Subcutaneous abdominal adipose tissue (tissue), 5 donors: ENCODE results near the gene KRTAP13-2.

Experiments
- H3K27ac ChIP-seq: one replicate; pipeline ENCODE4 v1.7.0; 2013; ENCODE audit warnings: low read depth, mild to moderate bottlenecking, inconsistent platforms, low read length, moderate library complexity
- H3K27me3 ChIP-seq, 5 donors: one replicate each; pipeline ENCODE4 v1.7.0; 2013; ENCODE audit warnings: low read length in 5 of 5, inconsistent platforms in 1 of 5; ENCODE audit not compliant: control insufficient read depth in 5 of 5, insufficient read depth in 4 of 5
- H3K36me3 ChIP-seq, 5 donors: one replicate each; pipeline ENCODE4 v1.7.0; 2013; ENCODE audit warnings: low read length in 5 of 5; ENCODE audit not compliant: control insufficient read depth in 5 of 5, insufficient read depth in 5 of 5
- H3K4me1 ChIP-seq, 5 donors: one replicate each; pipeline ENCODE4 v1.7.0; 2013; ENCODE audit warnings: low read length in 5 of 5, mild to moderate bottlenecking in 3 of 5, moderate library complexity in 1 of 5; ENCODE audit not compliant: control insufficient read depth in 5 of 5, insufficient read depth in 5 of 5
- H3K4me3 ChIP-seq, 5 donors: one replicate each; pipeline ENCODE4 v1.7.0; 2013; ENCODE audit warnings: low read length in 5 of 5, low read depth in 1 of 5
- H3K9ac ChIP-seq, 5 donors: one replicate each; pipeline ENCODE4 v1.7.0; 2013; ENCODE audit warnings: low read length in 5 of 5, mild to moderate bottlenecking in 4 of 5, moderate library complexity in 3 of 5
- H3K9me3 ChIP-seq, 5 donors: one replicate each; pipeline ENCODE4 v1.7.0; 2013; ENCODE audit warnings: low read length in 5 of 5; ENCODE audit not compliant: control insufficient read depth in 5 of 5
- donor health status: healthy.
- donor health status: healthy.
- donor health status: healthy.
- donor health status: healthy.
- donor health status: healthy.

The KRTAP13-2 gene

GRCh38 chr21:30349572-30349971 is 22.5 kb downstream of the KRTAP13-2 start:
- H3K4me3 ChIP-seq: no peak overlapping the region
- peaks cover 0 to 3% (median 0%) of the 10 kb centered on the region in 5 donors for H3K9me3 ChIP-seq

DNA sequence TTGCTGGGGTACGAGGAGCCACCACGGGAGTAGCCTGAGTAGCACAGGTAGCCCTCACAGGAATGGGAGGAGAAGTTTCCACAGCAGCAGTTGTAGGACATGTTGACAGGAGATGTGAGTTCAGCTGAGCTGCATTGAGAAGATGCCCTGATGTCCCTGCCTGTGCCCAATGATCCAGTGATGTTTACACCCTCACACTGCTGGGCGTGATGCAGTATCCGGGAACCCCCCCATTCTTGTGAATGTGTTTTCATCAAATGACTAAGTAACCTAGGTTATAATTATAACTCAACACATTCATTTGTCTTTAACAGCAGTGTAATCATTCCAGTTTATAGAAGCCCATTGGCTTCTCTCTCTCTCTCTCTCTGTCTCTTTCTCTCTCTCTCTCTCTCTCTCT is 23.6 kb downstream of the KRTAP13-2 start, which contains the start of gene KRTAP23-1:
TSS of gene KRTAP23-1 (minus strand) at position 101 of the 400 bp plus-strand sequence. CDS start at position 101, 0 bp downstream.
- H3K36me3 ChIP-seq: no peaks in the 10 kb centered on the region
- no peak within 1 kb of the TSS for H3K9ac ChIP-seq
- no peaks in the 10 kb centered on the region for H3K27me3 ChIP-seq
- peaks cover 0 to 3% (median 0%) of the 10 kb centered on the region in 5 donors for H3K9me3 ChIP-seq
- H3K4me1 ChIP-seq: peaks cover 0 to 26% (median 7%) of the 10 kb centered on the region in 5 donors
- H3K27ac ChIP-seq: peak within 1 kb of the TSS; percentile 15
- no peak within 1 kb of the TSS for H3K4me3 ChIP-seq

More at GRCh38 chr21:30349572-30349971, 22.5 kb downstream of the KRTAP13-2 start:
- Histone ChIP-seq H3K9ac (no peak overlapping the region), H3K36me3 (no peaks in the 10 kb centered on the region), H3K27ac (peak overlapping the region; percentile 15), H3K27me3 (no peaks in the 10 kb centered on the region), H3K4me1 (peaks cover 0 to 26% (median 7%) of the 10 kb centered on the region in 5 donors)

DNA sequence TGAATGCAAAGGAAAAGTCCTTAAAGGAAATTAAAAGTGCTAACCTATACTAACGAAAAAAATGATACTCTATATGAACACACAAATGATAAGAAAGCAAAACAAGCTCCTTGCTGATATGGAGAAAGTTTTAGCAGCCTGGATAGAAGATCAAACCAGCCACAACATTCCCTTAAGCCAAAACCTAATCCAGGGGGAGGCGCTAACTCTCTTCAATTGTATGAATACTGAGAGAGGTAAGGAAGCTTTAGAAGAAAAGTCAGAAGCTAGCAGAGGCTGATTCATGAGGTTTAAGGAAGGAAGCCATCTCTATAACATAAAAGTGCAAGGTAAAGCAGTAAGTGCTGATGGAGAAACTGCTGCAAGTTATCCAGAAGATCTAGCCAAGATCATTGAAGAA is 27.1 kb downstream of the KRTAP13-2 start:
- H3K9ac ChIP-seq: no peak overlapping the region
- no peaks in the 10 kb centered on the region for H3K36me3 ChIP-seq
- H3K27me3 ChIP-seq: no peaks in the 10 kb centered on the region
- no peak overlapping the region for H3K27ac ChIP-seq
- H3K4me3 ChIP-seq: no peak overlapping the region
- peaks cover 0 to 3% (median 0%) of the 10 kb centered on the region in 5 donors for H3K9me3 ChIP-seq
- H3K4me1 ChIP-seq: peaks cover 0 to 21% (median 6%) of the 10 kb centered on the region in 5 donors

DNA sequence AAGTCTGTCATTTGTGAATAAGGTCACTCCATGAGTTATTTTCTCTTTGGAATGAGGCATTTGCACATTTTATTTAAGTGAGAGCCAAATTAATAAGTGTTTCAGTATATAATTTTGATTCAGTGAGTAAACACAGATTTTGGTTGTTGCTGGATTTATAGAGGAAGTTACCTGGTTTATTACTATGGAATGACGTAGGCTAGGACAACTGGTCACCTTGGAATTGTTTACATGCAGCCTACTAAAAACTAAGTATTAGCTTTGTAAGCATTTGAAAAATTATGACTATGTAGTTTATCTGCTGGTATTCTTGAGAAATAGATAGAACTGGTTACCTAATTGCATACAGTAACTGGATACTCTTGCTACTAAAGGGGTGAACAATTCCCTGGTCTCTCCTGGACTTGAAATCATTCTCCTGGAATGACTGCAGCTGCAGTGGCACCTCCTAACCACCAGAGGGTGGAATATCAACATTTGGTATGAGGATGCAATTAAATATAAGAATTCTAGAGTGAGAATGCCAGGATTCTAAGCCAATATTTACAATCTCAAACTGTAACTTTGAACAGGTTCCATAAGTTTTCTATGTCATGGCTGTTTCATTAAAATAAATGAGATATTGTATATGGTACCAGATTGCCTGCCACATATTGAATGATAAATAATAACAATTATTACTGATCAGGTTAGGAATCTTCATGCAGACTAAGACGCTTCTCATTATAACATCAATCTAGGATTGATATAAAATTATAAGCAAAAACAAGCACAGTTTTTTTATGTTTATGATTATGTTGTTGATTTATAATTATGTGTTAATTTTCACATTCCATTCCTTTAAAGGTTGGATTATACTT is 31.1 kb downstream of the KRTAP13-2 start:
- H3K27me3 ChIP-seq: no peaks in the 10 kb centered on the region
- no peak overlapping the region for H3K4me3 ChIP-seq
- no peak overlapping the region for H3K9ac ChIP-seq
- no peak overlapping the region for H3K27ac ChIP-seq
- H3K9me3 ChIP-seq: peaks cover 0 to 3% (median 0%) of the 10 kb centered on the region in 5 donors
- no peaks in the 10 kb centered on the region for H3K36me3 ChIP-seq
- peaks cover 0 to 28% (median 12%) of the 10 kb centered on the region in 5 donors for H3K4me1 ChIP-seq

GRCh38 chr21:30338717-30339116 is 33.4 kb downstream of the KRTAP13-2 start:
- Histone ChIP-seq H3K27me3 (no peaks in the 10 kb centered on the region), H3K9ac (no peak overlapping the region), H3K4me3 (no peak overlapping the region), H3K27ac (no peak overlapping the region), H3K36me3 (no peaks in the 10 kb centered on the region), H3K9me3 (no peaks in the 10 kb centered on the region), H3K4me1 (peaks cover 0 to 28% (median 12%) of the 10 kb centered on the region in 5 donors)

DNA sequence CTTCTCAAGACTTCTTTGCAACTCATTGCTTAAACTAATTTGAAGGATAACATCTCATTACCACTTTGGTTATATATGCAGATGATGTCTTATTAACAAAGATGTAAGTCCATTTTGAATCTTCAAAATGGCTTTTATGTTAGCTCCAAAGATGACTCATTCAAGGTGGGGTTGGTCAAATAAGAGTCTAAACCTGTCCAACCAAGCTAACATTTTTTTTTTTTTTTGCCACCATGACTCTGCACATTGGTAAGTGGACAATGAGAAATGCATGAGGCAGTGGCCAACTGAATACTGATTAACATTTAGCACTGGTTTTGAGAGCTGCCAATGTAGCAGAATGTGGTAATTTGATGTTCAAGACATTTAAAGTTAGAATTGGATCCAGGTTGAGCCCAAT is 34.3 kb downstream of the KRTAP13-2 start:
- no peaks in the 10 kb centered on the region for H3K27me3 ChIP-seq
- no peak overlapping the region for H3K4me3 ChIP-seq
- H3K36me3 ChIP-seq: no peaks in the 10 kb centered on the region
- no peak overlapping the region for H3K9ac ChIP-seq
- no peaks in the 10 kb centered on the region for H3K9me3 ChIP-seq
- H3K4me1 ChIP-seq: peaks cover 0 to 28% (median 12%) of the 10 kb centered on the region in 5 donors
- no peak overlapping the region for H3K27ac ChIP-seq

DNA sequence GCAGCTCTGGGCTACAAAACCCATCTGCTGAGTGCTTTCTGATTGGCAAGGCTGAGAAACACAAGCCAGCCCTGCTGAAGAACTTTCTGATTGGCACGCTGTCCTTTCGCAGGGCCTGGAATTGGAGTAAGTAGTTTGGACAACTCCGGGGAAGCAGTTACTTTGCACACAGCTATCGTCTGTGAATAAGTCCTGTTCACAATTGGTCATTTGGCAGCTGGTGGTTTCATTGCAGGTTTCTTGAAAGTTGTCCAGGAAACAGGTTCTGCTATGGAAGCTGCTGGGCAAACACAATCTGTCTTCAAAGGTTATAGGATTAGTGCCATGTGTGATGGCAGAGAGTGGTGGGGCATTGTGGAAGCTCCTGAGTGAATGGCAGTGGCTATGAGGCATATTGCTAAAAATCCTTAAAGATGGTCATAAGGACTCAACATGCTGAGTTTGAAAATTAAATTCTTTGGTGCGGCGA is 34.8 kb downstream of the KRTAP13-2 start, which contains the start of gene KRTAP27-1:
TSS of gene KRTAP27-1 (minus strand) at position 419 of the 469 bp plus-strand sequence. CDS start at position 393, 26 bp downstream.
- Histone ChIP-seq H3K9me3 (no peaks in the 10 kb centered on the region), H3K4me3 (no peak within 1 kb of the TSS), H3K27me3 (no peaks in the 10 kb centered on the region), H3K9ac (no peak within 1 kb of the TSS), H3K27ac (no peak within 1 kb of the TSS), H3K36me3 (no peaks in the 10 kb centered on the region), H3K4me1 (peaks cover 0 to 28% (median 12%) of the 10 kb centered on the region in 5 donors)

DNA sequence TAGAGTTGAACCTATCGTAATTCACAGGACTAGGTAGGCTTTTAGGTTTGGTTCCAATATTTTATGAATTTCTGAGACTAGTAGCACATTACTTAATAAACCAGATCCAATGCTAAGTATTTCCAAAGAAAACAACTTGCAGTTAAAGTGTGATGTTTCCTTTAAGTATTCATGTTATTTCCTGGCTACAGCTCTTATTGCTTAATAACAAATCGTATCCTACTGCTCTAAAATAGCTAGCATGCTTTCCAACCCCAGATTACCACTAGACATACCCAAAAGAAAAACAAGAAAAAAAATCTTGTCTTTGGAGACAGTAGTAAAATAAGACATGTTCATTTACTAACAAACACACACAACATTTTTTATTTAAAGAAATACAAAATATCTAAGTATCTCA is 35.5 kb downstream of the KRTAP13-2 start:
- Histone ChIP-seq H3K27ac (no peak overlapping the region), H3K36me3 (no peaks in the 10 kb centered on the region), H3K27me3 (no peaks in the 10 kb centered on the region), H3K9me3 (no peaks in the 10 kb centered on the region), H3K4me3 (no peak overlapping the region), H3K4me1 (peaks cover 0 to 28% (median 12%) of the 10 kb centered on the region in 5 donors), H3K9ac (no peak overlapping the region)

DNA sequence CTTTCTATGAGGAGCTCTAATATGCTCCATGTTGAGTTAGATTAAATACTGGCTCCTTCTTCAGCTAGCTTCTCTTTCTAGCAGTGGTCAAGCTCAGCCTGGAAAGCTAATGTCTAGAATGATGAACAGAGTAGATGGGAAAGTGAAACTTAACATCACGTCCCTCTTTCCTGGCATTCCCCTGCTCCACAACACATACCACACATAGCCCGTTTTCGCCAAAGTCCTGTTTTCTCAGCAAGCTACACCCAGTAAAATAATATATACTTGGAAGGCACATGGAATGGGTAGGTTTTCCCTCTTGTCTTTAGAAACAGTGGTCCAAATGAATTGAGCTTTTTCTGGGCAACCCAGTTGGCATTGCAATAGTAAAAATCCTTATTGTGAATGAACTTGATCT is 38.3 kb downstream of the KRTAP13-2 start:
- Histone ChIP-seq H3K4me3 (no peak overlapping the region), H3K27me3 (no peaks in the 10 kb centered on the region), H3K9me3 (no peaks in the 10 kb centered on the region), H3K9ac (no peak overlapping the region), H3K36me3 (no peaks in the 10 kb centered on the region), H3K27ac (no peak overlapping the region), H3K4me1 (peaks cover 0 to 22% (median 12%) of the 10 kb centered on the region in 5 donors)

- Histone ChIP-seq H3K4me1 (peaks cover 0 to 14% (median 4%) of the 10 kb centered on the region in 5 donors), H3K4me3 (no peak overlapping the region), H3K27ac (no peak overlapping the region), H3K9ac (no peak overlapping the region), H3K36me3 (no peaks in the 10 kb centered on the region), H3K9me3 (no peaks in the 10 kb centered on the region), H3K27me3 (no peaks in the 10 kb centered on the region)
Observed at GRCh38 chr21:30332681-30333080, 39.4 kb downstream of the KRTAP13-2 start.
